ENCODE data around the gene HOXB6.

DNA sequence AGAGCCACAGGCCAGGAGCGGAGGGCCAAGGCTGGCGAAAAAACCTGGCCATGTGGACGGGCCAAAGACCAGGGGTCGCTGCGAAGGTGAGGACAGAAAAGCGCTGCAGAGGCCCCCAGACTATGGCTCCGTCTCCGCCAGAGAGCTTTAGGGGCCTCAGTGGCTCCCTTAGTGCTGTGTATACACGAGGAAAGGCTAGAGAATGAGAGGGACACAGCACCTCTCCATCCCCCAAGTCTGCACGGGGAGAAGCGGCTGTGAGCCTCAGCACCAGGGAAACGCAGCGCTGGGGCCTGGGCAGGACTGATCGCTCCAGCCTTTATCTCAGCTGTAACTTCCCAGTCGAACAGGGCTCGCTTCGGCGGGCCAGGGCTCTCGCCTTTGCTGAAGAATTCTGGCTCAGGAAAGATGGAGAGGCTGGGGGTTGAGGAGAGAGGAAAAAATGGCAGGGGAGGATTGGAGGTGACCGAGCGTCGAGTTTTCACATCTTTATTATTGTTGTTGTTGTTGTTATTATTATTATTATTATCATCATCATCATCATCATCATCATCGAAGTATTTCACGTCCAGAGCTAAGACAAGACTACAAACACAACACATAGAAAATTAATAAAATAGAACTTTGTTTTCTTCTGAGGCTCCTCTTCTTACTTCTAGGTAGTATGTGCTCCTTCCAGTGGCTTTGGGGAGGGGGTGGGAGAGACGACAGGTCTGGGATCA lies 9.3 kb downstream of the HOXB6 start:
- TF ChIP-seq CTCF (IDR thresholded peaks at IDR 0.05), result no peak
- TF ChIP-seq POLR2A (IDR thresholded peaks at IDR 0.05), result no peak

All from testis (tissue), 2 donors.